ENCODE data around the gene TSNAXIP1.
A peak's percentile ranks its signal among the peaks of the same experiment; 100 is the strongest.

Gene TSNAXIP1

DNA sequence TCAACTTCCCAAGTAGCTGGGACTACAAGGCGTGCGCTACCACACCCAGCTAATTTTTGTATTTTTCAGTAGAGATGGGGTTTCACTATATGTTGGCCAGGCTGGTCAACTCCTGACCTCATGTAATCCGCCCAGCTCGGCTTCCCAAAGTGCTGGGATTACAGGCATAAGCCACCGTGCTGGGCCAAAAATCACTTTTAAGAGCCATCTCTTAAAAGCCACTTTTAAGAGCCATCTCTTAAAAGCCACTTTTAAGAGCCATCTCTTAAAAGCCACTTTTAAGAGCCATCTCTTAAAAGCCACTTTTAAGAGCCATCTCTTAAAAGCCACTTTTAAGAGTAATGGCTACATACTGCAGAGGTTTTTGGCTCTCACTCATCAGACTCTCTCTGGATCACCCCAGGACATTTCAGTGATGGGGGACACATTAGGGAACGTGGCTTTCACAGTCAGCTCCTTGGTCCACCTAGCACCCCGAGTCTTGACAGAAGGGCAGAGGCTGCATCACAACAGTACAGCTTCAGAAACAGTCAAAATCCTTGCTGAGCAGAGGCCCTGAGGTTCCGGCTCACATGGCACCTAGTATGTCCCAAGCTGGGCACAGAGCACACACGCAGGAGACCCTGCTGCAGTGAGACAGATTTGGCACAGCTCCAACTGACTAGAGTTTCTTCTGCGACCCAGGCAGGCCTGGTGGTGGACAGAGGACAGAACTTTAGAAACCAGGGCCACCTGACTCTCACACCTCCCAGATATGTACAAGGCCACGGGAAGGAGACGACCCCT is 23.9 kb upstream of the TSNAXIP1 start:
- no peak for DNase-seq (ENCODE audit: low spot score)

GRCh38 chr16:67783353-67783725 is 23.4 kb upstream of the TSNAXIP1 start:
- no peak for DNase-seq (ENCODE audit: low spot score)

DNA sequence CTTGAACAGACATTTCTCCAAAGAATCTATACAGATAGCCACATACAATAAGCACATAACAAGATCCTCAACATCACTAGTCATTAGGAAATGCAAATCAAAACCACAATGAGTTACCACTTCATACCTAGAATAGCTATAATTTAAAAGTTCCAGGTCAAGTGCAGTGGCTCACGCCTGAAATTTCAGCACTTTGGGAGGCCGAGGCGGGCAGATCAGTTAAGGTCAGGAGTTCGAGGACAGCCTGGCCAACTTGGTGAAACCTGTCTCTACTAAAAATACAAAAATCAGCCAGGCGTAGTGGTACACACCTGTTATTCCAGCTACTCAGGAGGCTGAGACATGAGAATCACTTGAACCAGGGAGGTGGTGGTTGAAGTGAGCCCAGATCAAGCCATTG is 20.2 kb upstream of the TSNAXIP1 start:
- no peak for DNase-seq (ENCODE audit: low spot score)

DNA sequence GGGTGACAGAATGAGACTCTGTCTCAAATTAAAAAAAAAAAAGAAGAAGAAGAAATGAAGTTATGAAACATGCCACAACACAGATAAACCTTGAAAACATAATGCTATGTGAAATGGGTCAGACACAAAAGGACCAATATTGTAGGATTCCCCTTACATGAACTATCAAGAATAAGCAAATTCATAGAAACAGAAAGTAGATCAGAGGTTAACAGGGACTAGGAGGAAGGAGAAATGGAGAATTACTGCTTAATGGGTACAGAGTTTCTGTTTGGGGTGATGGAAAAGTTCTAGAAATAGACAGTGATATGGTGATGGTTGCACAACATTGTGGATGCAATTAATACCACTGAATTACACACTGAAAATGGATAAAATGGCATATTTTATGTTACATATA is 16.6 kb upstream of the TSNAXIP1 start:
- DNase-seq (ENCODE audit: low spot score) = no peak

DNA sequence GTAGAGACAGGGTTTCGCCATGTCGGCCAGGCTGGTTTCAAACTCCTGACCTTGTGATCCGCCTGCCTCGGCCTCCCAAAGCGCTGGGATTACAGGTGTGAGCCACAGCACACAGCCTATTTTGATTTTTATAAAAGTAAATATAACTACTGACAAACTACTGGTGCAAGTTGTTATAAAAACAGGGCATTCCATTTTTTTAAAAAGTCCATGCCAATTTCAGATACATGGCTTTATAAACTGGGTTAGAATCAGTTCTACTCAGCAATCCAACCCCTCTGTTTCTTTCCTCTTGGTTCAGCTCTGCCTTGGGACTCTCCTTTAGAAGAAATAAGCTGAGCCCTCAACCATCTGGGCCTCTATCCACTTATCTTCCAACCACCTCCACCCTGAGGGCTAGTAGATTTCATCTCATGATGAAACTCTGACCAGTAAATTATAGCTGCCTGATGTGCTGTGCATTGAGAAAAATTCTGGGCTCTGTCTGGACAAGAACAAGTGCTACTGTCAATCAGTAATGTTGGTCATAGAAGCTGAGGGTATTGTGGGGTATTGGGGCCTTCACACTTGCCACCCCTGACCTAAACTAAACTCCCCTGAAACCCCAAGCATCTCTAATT is 10.5 kb upstream of the TSNAXIP1 start:
- no peak for DNase-seq (ENCODE audit: low spot score)

DNA sequence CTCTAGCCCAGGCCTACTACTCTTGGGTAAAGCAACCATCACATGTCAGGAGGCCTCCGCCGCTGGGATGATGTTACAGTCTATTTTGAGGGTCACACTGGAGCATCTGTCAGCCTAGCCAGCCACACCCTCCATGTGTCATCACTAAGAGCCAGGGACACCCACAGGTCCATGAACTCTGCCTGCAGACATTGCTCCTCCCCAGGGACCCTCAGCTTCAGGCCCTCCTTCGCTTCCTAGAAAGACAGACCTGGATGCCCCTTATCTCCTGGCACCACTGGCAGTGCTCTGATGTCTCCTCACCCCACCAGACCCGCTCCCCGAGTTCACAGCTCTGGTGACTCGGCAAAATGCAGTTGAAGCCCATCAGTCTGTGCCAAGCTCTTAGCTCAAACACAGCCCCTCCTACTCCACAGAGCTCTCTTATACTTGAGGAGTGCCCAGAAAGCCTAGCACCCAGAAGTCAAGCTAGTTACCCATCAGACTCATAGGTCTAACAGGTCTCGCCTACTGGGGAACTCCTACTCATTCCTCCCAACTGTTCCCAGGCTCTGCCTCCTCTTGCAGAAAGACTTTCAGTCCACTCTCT is 6.3 kb upstream of the TSNAXIP1 start:
- DNase-seq (ENCODE audit: low spot score) = no peak

DNA sequence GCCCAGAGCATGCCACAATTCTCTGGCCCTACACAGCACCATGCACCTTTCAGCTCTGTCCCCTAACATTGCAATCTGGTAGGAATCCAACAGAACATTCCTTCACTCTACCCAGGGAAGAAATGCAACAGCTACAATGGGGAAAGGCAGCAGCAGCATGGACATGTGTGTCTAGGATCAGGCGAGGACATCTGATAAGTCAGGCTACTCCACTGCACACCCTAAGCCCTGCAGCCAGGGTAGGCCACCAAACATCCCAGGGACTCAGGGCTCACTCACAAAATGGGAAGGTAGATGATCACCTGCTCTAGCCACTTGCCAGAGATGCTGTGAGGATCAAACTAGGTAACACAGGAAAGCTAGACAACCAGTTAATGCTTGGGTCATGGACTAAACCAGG is 5.4 kb upstream of the TSNAXIP1 start:
- DNase-seq (ENCODE audit: low spot score) = no peak

DNA sequence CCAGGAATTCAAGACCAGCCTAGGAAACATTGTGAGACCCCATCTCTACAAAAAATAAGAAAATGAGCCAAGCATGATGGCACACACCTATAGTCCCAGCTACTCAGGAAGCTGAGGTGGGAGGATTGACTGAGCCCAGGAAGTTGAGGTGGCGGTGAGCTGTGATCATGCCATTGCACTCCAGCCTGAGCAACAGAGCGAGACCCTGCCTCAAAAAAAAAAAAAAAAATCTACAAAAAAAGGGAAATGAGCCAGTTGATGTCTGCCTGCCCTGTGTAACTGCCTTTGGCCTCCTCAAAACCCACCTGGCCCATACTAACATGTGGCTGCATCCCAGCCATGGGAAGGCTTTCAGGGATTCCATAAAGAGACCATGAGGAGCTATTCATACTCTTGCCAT is 4.8 kb upstream of the TSNAXIP1 start:
- DNase-seq (ENCODE audit: low spot score) = no peak

- DNase-seq (ENCODE audit: low spot score) = no peak
Measured at GRCh38 chr16:67803894-67804293, 2.8 kb upstream of the TSNAXIP1 start.

DNA sequence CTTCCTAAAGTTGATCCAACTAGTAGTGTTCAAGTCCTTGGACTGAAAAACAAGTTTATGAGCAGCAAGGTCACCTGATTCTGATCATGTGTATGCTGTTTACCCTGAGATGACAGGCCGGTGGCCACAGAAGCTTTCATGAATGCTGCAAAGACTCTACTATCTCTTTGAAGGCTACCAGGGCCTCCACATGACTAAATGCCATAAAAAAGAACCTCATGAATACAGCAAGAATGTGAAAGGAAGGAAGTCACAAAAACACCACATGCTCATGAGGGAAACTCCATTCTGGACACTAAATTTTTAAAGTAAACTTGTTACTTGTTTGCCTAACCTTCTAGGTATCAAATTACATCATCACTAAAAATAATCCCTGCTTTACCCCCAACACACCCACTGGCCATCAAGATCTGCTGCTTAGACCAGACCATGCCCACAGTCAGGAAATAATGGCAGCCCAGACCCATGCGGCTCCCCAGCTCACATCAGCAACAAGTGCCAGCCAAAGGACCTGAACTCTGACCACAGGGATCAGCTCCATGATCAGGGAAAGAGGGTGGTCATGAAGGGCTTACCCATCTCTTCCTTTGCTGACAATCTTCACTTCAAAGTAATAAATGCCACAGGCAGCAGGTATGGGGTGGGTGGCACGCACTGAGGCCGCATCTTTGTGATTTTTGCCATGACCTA is 1.7 kb upstream of the TSNAXIP1 start:
- DNase-seq (ENCODE audit: low spot score) = no peak

GRCh38 chr16:67805718-67806427 is 816 bp upstream of the TSNAXIP1 start:
- peak; percentile 29 for DNase-seq (ENCODE audit: low spot score)

DNA sequence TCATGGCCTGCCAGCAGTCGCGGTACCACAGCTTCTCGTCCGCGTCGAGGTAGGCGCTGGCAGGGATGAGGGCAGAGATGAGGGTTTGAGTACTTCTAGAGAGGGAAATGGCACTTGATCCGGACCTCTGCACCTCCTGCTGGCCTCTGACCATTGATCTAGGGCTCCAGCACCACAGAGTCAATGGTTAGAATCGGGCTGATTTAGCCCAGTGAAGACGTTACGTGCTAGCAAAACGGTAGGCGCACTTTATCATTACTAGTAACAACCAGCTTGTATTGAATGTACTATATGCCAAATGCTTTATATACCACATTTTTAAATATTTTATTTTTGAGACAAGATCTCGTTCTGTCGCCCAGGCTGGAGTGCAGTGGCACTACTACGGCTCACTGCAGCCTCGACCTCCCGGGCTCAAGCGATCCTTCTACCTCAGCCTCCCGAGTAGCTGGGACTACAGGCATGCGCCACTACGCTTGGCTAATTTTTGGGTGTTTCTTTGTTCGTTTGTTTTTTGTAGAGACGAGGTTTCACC is 526 bp downstream of the TSNAXIP1 start:
- no peak for DNase-seq (ENCODE audit: low spot score)

DNA sequence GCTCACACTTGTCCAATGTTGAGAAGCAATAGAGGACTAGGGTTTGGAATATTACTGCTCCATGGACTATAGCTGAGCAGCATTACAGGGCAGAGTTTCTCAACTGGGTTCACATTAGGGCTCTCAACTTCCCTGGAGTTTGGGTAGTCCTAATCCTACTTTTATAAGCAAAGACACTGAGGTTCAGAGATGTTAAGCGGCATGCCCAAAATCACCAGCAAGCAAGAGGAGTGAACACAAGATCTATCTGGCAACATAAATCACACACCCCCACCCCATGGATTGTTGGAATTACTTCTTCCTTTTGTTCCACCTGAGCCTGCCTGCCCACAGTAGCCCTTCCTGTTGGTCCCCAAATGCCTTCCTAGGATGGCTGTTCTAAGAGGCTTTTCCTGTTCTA is 5.2 kb downstream of the TSNAXIP1 start:
- no peak for DNase-seq (ENCODE audit: low spot score)

DNA sequence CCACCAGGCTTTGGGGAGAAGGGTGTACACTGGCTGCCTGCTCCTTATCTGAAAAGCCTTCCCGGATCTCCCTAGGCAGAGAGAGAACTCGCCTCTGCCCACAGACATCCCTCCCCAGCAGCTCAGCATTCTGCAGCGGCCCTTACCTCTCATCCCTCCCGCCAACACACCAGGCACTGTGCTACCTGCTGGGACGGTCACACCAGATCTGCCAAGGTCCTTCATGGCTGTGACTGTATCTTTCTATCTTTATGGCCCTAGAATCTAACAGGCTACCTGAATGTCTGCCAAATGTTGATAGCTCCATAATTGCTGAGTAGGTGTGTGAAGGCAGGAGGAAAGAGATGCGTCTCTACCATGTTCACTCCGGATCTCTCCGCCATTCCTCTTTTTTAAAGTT is 7.9 kb downstream of the TSNAXIP1 start:
- DNase-seq (ENCODE audit: low spot score) = no peak

DNA sequence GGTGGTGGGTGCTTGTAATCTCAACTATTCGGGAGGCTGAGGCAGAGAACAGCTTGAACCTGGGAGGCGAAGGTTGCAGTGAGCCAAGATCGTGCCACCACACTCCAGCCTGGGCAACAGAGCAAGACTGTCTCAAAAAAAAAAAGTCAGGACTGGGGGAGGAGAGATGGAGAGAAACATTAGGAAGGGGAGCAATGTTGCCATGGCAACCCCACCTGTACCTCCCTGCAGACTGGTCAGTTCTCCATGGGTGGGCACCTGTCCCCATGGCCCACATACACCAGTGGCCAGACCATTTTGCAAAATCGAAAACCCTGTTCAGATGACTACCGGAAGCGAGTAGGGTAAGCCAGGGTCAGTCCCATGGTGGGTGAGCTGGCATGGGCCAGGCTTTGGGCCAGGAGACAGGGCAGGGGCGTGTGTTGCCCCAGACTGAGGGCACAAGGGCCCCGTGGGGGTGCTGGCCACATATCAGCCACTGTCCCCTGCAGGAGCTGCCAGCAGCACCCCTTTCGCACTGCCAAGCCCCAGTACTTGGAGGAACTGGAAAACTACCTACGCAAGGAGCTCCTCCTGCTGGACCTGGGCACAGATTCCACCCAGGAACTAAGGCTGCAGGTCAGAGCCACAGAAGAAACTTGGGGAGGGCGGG is 14.0 kb downstream of the TSNAXIP1 start:
- no peak for DNase-seq (ENCODE audit: low spot score)

GRCh38 chr16:67822511-67822910 is 15.8 kb downstream of the TSNAXIP1 start:
- DNase-seq (ENCODE audit: low spot score) = no peak

- no peak for DNase-seq (ENCODE audit: low spot score)
Measured at GRCh38 chr16:67825119-67825518, 18.4 kb downstream of the TSNAXIP1 start.

DNA sequence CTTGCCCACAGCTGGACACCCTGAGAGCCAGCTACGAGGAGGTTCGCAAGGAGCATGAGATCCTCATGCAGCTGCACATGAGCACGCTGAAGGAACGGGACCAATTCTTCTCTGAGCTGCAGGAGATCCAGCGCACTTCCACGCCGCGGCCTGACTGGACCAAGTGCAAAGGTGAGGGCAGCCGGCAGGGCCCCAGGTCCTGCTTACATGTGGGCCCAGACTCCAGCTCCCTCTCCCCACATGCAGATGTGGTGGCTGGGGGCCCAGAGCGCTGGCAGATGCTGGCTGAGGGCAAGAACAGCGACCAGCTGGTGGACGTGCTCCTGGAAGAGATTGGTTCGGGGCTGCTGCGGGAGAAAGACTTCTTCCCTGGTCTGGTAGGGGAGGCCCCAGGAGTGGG is 19.2 kb downstream of the TSNAXIP1 start:
- DNase-seq (ENCODE audit: low spot score) = no peak

- DNase-seq (ENCODE audit: low spot score) = no peak
Measured at GRCh38 chr16:67828651-67829050, 22.0 kb downstream of the TSNAXIP1 start.

- DNase-seq (ENCODE audit: low spot score) = no peak
Measured at GRCh38 chr16:67833030-67833414, 26.3 kb downstream of the TSNAXIP1 start.

DNA sequence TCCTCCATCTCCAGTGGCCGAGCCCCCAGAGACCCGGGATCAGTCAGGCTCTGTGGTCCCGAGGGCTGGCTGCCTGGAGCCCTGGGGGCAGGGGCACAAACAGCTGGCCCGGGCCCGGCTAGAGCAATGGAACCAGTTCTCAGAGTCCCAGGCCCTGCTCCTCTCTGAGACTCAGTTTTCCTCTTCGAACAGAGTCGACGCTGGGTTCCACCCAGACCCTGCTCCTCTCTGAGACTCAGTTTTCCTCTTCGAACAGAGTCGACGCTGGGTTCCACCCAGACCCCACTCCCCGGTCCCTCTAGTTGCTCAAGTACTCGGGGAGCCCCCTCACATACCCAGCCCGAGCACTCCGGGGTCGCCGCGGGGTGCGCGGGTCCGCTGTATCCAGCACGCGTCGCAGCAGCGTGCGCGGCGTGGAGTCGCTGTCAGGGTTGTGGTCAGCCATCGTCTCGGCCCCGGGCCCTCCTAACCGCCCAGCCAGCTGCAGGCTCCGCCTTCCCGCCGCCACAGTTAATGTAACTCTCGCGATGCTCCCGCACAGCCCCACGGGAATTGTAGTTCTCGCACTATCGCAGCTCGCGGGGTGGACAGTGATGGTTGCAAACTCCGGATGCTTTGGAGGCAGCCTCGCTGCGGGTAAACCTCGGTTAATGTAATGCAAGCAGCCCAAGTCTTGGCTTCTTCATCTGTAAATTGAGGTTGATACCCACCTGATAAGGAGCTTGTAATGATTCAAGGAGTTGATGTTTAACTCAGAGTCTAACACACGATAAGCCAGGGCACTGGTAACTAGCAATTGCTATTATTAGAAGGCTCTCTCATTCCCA is 26.9 kb downstream of the TSNAXIP1 start:
- DNase-seq (ENCODE audit: low spot score) = peak; percentile 99

Data from iPS-NIHi11 (cell line).